Measurements from ENCODE around the gene NEK10. TPM values are rescaled to one million over a fixed set of nuclear protein-coding genes. Genes with fewer than 3 reads are reported as not detected.

The NEK10 gene
- total and polyA plus RNA-seq, 2 of the 13 experiments (the other 11 are each of a cell fraction or from before 2014, with no cell fraction given) = 2.8 to 14.2 TPM

GRCh38 chr3:27289769-27290413 lies 79.3 kb downstream of the NEK10 start:
- no peak overlapping the region for H3K4me2 ChIP-seq (ENCODE audit: low read depth, low read length)
- no peaks in the 10 kb centered on the region for H3K9me3 ChIP-seq (ENCODE audit: low read length)
- 80% methylated on average over 3 of the region's 3 CpGs for WGBS (ENCODE audit: low lambda C conversion rate)
- CTCF ChIA-PET (ENCODE audit: low intra/inter-chr PET ratio, low total read pairs) = no interaction called here
- H3K79me2 ChIP-seq (ENCODE audit: insufficient read depth, low read length) = no peaks in the 10 kb centered on the region
- no peak overlapping the region for H3K4me3 ChIP-seq (replicated peaks in 1 of 3; ENCODE audit: insufficient read depth in 1 of 3, low read depth in 2 of 3, low read length in 3 of 3)
- H3K4me1 ChIP-seq (ENCODE audit: insufficient read depth, low read length) = no peaks in the 10 kb centered on the region
- no peaks in the 10 kb centered on the region for H4K20me1 ChIP-seq (ENCODE audit: insufficient read depth, low read length)
- TF ChIP-seq SRSF9 (IDR thresholded peaks at IDR 0.05; ENCODE audit: borderline replicate concordance, insufficient read depth, low read depth, low read length, poor library complexity, severe bottlenecking) (no peak), ZEB1 (IDR thresholded peaks at IDR 0.05; ENCODE audit: insufficient replicate concordance, low read depth) (no peak), ZNF337 (CRISPR knock-in tag; IDR thresholded peaks at IDR 0.05; ENCODE audit: borderline replicate concordance, low read depth) (no peak), AGO2 (optimal IDR thresholded peaks at IDR 0.05; ENCODE audit: low read depth, low read length) (no peak), ATF1 (CRISPR knock-in tag; IDR thresholded peaks at IDR 0.05) (no peak), PTBP1 (IDR thresholded peaks at IDR 0.05; ENCODE audit: low read depth, low read length, poor library complexity, severe bottlenecking) (no peak), ZSCAN25 (CRISPR knock-in tag; IDR thresholded peaks at IDR 0.05) (no peak), CREB3 (CRISPR knock-in tag; IDR thresholded peaks at IDR 0.05) (no peak), TEAD3 (CRISPR knock-in tag; optimal IDR thresholded peaks at IDR 0.05; ENCODE audit: borderline replicate concordance) (no peak), ZNF343 (CRISPR knock-in tag; IDR thresholded peaks at IDR 0.05) (no peak), MLX (CRISPR knock-in tag; IDR thresholded peaks at IDR 0.05) (no peak), JUND (CRISPR knock-in tag; IDR thresholded peaks at IDR 0.05) (no peak), ZNF17 (CRISPR knock-in tag; IDR thresholded peaks at IDR 0.05) (no peak)
- TF ChIP-seq, protein P1, sequence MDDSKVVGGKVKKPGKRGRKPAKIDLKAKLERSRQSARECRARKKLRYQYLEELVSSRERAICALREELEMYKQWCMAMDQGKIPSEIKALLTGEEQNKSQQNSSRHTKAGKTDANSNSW (CRISPR knock-in tag; IDR thresholded peaks at IDR 0.05; ENCODE audit: borderline replicate concordance) = no peak
- BruUV-seq (replicated peaks) = no TSS peak
- no peaks in the 10 kb centered on the region for H3K36me3 ChIP-seq (replicated peaks in 1 of 2; ENCODE audit: control insufficient read depth in 1 of 2, insufficient read depth in 2 of 2, low read length in 2 of 2)
- POLR2A ChIA-PET = no interaction called here
- intact Hi-C loops (cut with micrococcal nuclease; ENCODE audit: unreplicated experiment) = no loop called here
- in situ Hi-C loops (cut with HindIII; ENCODE audit: extremely low pct_ligation_motif_present, low pct_unique_long_range_greater_than_20kb) = no loop called here
- H3K9ac ChIP-seq (ENCODE audit: insufficient read depth, low read depth, low read length) = no peak overlapping the region
- H3K27me3 ChIP-seq (ENCODE audit: control insufficient read depth in 1 of 2, insufficient read depth in 2 of 2, low read length in 2 of 2) = no peaks in the 10 kb centered on the region
- no peak overlapping the region for H3K27ac ChIP-seq (ENCODE audit: extremely low read length, insufficient read depth, low read length)
- FAIRE-seq = no peak
- ATAC-seq = no peak
- H2AFZ ChIP-seq (ENCODE audit: low read length) = no peak overlapping the region
- DNase-seq (ENCODE audit: low spot score) = no peak

Measured in HepG2 (cell line).